H9 (cell line): ENCODE results near the gene ANKRD13C. TPM values are rescaled to one million over a fixed set of nuclear protein-coding genes. Genes with fewer than 3 reads are reported as not detected.

ENCODE experiments used
- DNase-seq: peaks from one replicate; pipeline ENCODE4 v3.0.0-alpha.2; 2017
- H2AFZ ChIP-seq: one replicate; pipeline ENCODE4 v1.6.1; 2013; ENCODE audit warnings: mild to moderate bottlenecking, low read length, control low read depth, moderate library complexity
- H2AK5ac ChIP-seq: 2 replicates; pipeline ENCODE4 v1.6.1; 2013; ENCODE audit warnings: low read length, control low read depth, mixed read lengths; ENCODE audit not compliant: insufficient read length
- H2BK120ac ChIP-seq: one replicate; pipeline ENCODE4 v1.6.1; 2013; ENCODE audit warnings: low read depth, mild to moderate bottlenecking, low read length, control low read depth, inconsistent platforms; ENCODE audit not compliant: poor library complexity, severe bottlenecking
- H2BK12ac ChIP-seq: 2 replicates; pipeline ENCODE4 v1.6.1; 2013; ENCODE audit warnings: low read length, control low read depth, mixed read lengths, low read depth; ENCODE audit not compliant: insufficient read length
- H2BK15ac ChIP-seq: 2 replicates; pipeline ENCODE4 v1.6.1; 2013; ENCODE audit warnings: low read depth, low read length, control low read depth
- H2BK20ac ChIP-seq: one replicate; pipeline ENCODE4 v1.6.1; 2013; ENCODE audit warnings: low read depth, mild to moderate bottlenecking, low read length, control low read depth, inconsistent platforms; ENCODE audit not compliant: poor library complexity, severe bottlenecking
- H2BK5ac ChIP-seq: 2 replicates; pipeline ENCODE4 v1.6.1; 2013; ENCODE audit warnings: low read length, control low read depth, mixed read lengths; ENCODE audit not compliant: insufficient read length
- H3K14ac ChIP-seq: 2 replicates; pipeline ENCODE4 v1.6.1; 2013; ENCODE audit warnings: low read length, control low read depth; ENCODE audit not compliant: insufficient read depth
- H3K18ac ChIP-seq: 2 replicates; pipeline ENCODE4 v1.6.1; 2013; ENCODE audit warnings: low read depth, mild to moderate bottlenecking, mixed read lengths, low read length, control low read depth; ENCODE audit not compliant: insufficient read length
- H3K23ac ChIP-seq: 2 replicates; pipeline ENCODE4 v1.6.1; 2013; ENCODE audit warnings: low read length, control low read depth, mixed read lengths, low read depth; ENCODE audit not compliant: insufficient read length
- H3K23me2 ChIP-seq: 2 replicates; pipeline ENCODE4 v1.6.1; 2013; ENCODE audit warnings: low read depth, mild to moderate bottlenecking, mixed read lengths, low read length, control low read depth; ENCODE audit not compliant: insufficient read length, poor library complexity, severe bottlenecking
- H3K27ac ChIP-seq: 2 replicates; pipeline ENCODE4 v1.5.1; 2013; ENCODE audit warnings: low read length, control low read depth, mixed read lengths, low read depth; ENCODE audit not compliant: insufficient read length
- H3K27me3 ChIP-seq: 2 replicates; pipeline ENCODE4 v1.6.1; 2013; ENCODE audit warnings: low read length, control low read depth, inconsistent platforms; ENCODE audit not compliant: insufficient read depth
- H3K4ac ChIP-seq: 2 replicates; pipeline ENCODE4 v1.6.1; 2013; ENCODE audit warnings: low read depth, mild to moderate bottlenecking, control low read depth, inconsistent platforms, low read length, moderate library complexity
- H3K4me1 ChIP-seq: 2 replicates; pipeline ENCODE4 v1.6.1; 2013; ENCODE audit warnings: low read length, control low read depth, inconsistent platforms; ENCODE audit not compliant: insufficient read depth
- H3K4me2 ChIP-seq: 2 replicates; pipeline ENCODE4 v1.6.1; 2013; ENCODE audit warnings: low read length, control low read depth, mixed read lengths; ENCODE audit not compliant: insufficient read length, insufficient read depth
- H3K56ac ChIP-seq: 2 replicates; pipeline ENCODE4 v1.6.1; 2013; ENCODE audit warnings: low read depth, mild to moderate bottlenecking, mixed read lengths, low read length, control low read depth; ENCODE audit not compliant: insufficient read length
- H3K79me1 ChIP-seq: 2 replicates; pipeline ENCODE4 v1.6.1; 2013; ENCODE audit warnings: low read depth, mild to moderate bottlenecking, moderate library complexity, low read length, control low read depth, inconsistent platforms; ENCODE audit not compliant: insufficient read depth, poor library complexity, severe bottlenecking
- H3K79me2 ChIP-seq: 2 replicates; pipeline ENCODE4 v1.6.1; 2013; ENCODE audit warnings: low read length, control low read depth, inconsistent platforms; ENCODE audit not compliant: insufficient read depth
- H3K9ac ChIP-seq: 2 replicates; pipeline ENCODE4 v1.6.1; 2013; ENCODE audit warnings: low read length, control low read depth, mixed read lengths; ENCODE audit not compliant: insufficient read length; ENCODE audit errors: extremely low read depth
- H3K9me3 ChIP-seq: one replicate; pipeline ENCODE4 v1.6.1; 2013; ENCODE audit warnings: low read depth, low read length, inconsistent platforms; ENCODE audit not compliant: control insufficient read depth
- H3T11ph ChIP-seq: one replicate; pipeline ENCODE4 v1.6.1; 2013; ENCODE audit warnings: mild to moderate bottlenecking, low read length, control low read depth, inconsistent platforms
- H4K20me1 ChIP-seq: one replicate; pipeline ENCODE4 v1.6.1; 2013; ENCODE audit not compliant: control insufficient read depth, insufficient read length, insufficient read depth
- H4K5ac ChIP-seq: 2 replicates; pipeline ENCODE4 v1.6.1; 2013; ENCODE audit warnings: low read depth, mild to moderate bottlenecking, mixed read lengths, low read length, control low read depth; ENCODE audit not compliant: insufficient read length
- H4K8ac ChIP-seq: replicated peaks from 2 replicates; pipeline ENCODE4 v1.6.1; 2013; ENCODE audit warnings: low read length, control low read depth, mixed read lengths, low read depth; ENCODE audit not compliant: insufficient read length
- H4K91ac ChIP-seq: 2 replicates; pipeline ENCODE4 v1.6.1; 2013; ENCODE audit warnings: low read depth, mild to moderate bottlenecking, moderate library complexity, mixed read lengths, low read length, control low read depth; ENCODE audit not compliant: insufficient read length
- H3K27ac Mint-ChIP-seq, 3 experiments: 2 replicates in 2 of 3; 3 replicates in 1 of 3; pipeline ENCODE4 v1.8.0; 2020 to 2021; ENCODE audit warnings: mixed read lengths in 3 of 3, mild to moderate bottlenecking in 1 of 3, moderate library complexity in 1 of 3
- H3K27me3 Mint-ChIP-seq: 2 replicates; pipeline ENCODE4 v1.8.0; 2021; ENCODE audit warnings: low read depth, mild to moderate bottlenecking, moderate library complexity, mixed read lengths
- H3K36me3 Mint-ChIP-seq, 3 experiments: 2 replicates in 2 of 3; 3 replicates in 1 of 3; pipeline ENCODE4 v1.8.0; 2020 to 2021; ENCODE audit warnings: low read depth in 3 of 3, mixed read lengths in 3 of 3; ENCODE audit not compliant: insufficient read depth in 1 of 3
- H3K4me1 Mint-ChIP-seq, 2 experiments: 2 replicates each; pipeline ENCODE4 v1.8.0; 2020; ENCODE audit warnings: mixed read lengths in 2 of 2
- H3K4me3 Mint-ChIP-seq, 2 experiments: 2 replicates in 1 of 2; 3 replicates in 1 of 2; pipeline ENCODE4 v1.8.0; 2020 to 2021; ENCODE audit warnings: mild to moderate bottlenecking in 2 of 2, mixed read lengths in 2 of 2, moderate library complexity in 1 of 2
- H3K9me3 Mint-ChIP-seq, 2 experiments: 2 replicates in 1 of 2; 3 replicates in 1 of 2; pipeline ENCODE4 v1.8.0; 2020; ENCODE audit warnings: mild to moderate bottlenecking in 2 of 2, mixed read lengths in 2 of 2, moderate library complexity in 1 of 2
- CTCF ChIP-seq: fragments of 200-600 bp; sonication (generic); conservative IDR thresholded peaks from 3 replicates; pipeline ENCODE4 v1.8.0; 2021; ENCODE audit warnings: antibody characterized with exemption, mild to moderate bottlenecking
- WGBS: extraction: QIAGEN DNeasy Blood & Tissue Kit; methylation state at CpG from one replicate; pipeline ENCODE4 v1.1.7; 2013; ENCODE audit warnings: missing lambda C conversion rate, low lambda C conversion rate, mixed read lengths; ENCODE audit not compliant: insufficient read length; ENCODE audit errors: extremely low coverage; 5-methylcytosine and 5-hydroxymethylcytosine counted together
- total RNA-seq: library from RNA; stranded (reverse); gene quantifications from 2 replicates; pipeline ENCODE4 v1.2.1, GENCODE V29; 2021

The ANKRD13C gene
- total RNA-seq, 1 experiment from 2014 or later: 19.7 TPM

GRCh38 chr1:70360321-70360720 lies 5.8 kb upstream of the ANKRD13C start:
- Histone ChIP-seq H2AFZ (no peak overlapping the region), H2BK15ac (no peak overlapping the region), H2BK20ac (no peak overlapping the region), H3K4me2 (no peak overlapping the region), H3K79me2 (no peaks in the 10 kb centered on the region), H2BK5ac (no peak overlapping the region), H3K9ac (no peak overlapping the region), H3K56ac (no peak overlapping the region), H3K27me3 (no peaks in the 10 kb centered on the region), H3K9me3 (no peaks in the 10 kb centered on the region), H2BK12ac (no peak overlapping the region), H3K4me1 (no peaks in the 10 kb centered on the region), H2AK5ac (no peak overlapping the region), H3T11ph (no peak overlapping the region), H3K79me1 (no peaks in the 10 kb centered on the region), H3K18ac (no peak overlapping the region), H3K23ac (no peak overlapping the region), H3K14ac (no peak overlapping the region), H3K27ac (no peak overlapping the region), H4K5ac (no peak overlapping the region), H3K23me2 (no peaks in the 10 kb centered on the region), H4K20me1 (no peaks in the 10 kb centered on the region), H4K91ac (no peak overlapping the region), H4K8ac (no peak overlapping the region), H3K4ac (no peak overlapping the region), H2BK120ac (no peak overlapping the region)
- no CpG with 5 or more reads among the region's 5 CpGs for WGBS
- H3K36me3 Mint-ChIP-seq: peaks cover 0 to 5% (median 4%) of the 10 kb centered on the region in 3 experiments; a peak in 1 of 7 replicates
- no peak for TF ChIP-seq CTCF
- peak; percentile 36 for DNase-seq
- H3K4me1 Mint-ChIP-seq: peaks cover 10 to 16% of the 10 kb centered on the region in 2 experiments
- no peaks in the 10 kb centered on the region for H3K27me3 Mint-ChIP-seq
- H3K9me3 Mint-ChIP-seq: no peaks in the 10 kb centered on the region
- H3K27ac Mint-ChIP-seq: no peak overlapping the region
- no peak overlapping the region for H3K4me3 Mint-ChIP-seq
